ENCODE results near the gene TMEM179. TPM values are rescaled to one million over a fixed set of nuclear protein-coding genes. Genes with fewer than 3 reads are reported as not detected.

The TMEM179 gene
- total and polyA plus RNA-seq, 8 donors = 1.1 to 35.3 (median 3.3) TPM

GRCh38 chr14:104549536-104550339 is 54.8 kb downstream of the TMEM179 start:
- no peaks in the 10 kb centered on the region for H3K36me3 ChIP-seq
- intact Hi-C loops (cut with DNase I) = no loop called here
- no peaks in the 10 kb centered on the region for H3K9me3 ChIP-seq
- no peak for TF ChIP-seq CTCF (IDR thresholded peaks at IDR 0.05)
- FAIRE-seq (no peak), ATAC-seq (no peak), DNase-seq (peak in 1 of 6 donors; percentile 8)
- H3K4me1 ChIP-seq = no peaks in the 10 kb centered on the region
- no peak overlapping the region for H3K4me3 ChIP-seq
- peaks cover 0 to 3% (median 0%) of the 10 kb centered on the region in 4 donors for H3K27me3 ChIP-seq
- no peak overlapping the region for H3K27ac ChIP-seq
- 74 to 81% methylated on average over 8 of the region's 8 CpGs for WGBS, 2 donors

- H3K4me3 ChIP-seq = no peak overlapping the region
- peaks cover 0 to 3% (median 0%) of the 10 kb centered on the region in 4 donors for H3K27me3 ChIP-seq
- H3K9me3 ChIP-seq = no peaks in the 10 kb centered on the region
- WGBS, 2 donors = 26 to 33% methylated on average over 11 to 13 of the region's 15 CpGs
- H3K36me3 ChIP-seq = no peaks in the 10 kb centered on the region
- no peak for TF ChIP-seq CTCF (IDR thresholded peaks at IDR 0.05)
- H3K27ac ChIP-seq = no peak overlapping the region
- intact Hi-C loops (cut with DNase I) = no loop called here
- ATAC-seq (no peak), FAIRE-seq (no peak), DNase-seq (peak in 1 of 6 donors; percentile 9)
- H3K4me1 ChIP-seq = no peaks in the 10 kb centered on the region
Measured at GRCh38 chr14:104548802-104549535, 55.6 kb downstream of the TMEM179 start.

GRCh38 chr14:104547998-104548700 is 56.4 kb downstream of the TMEM179 start:
- FAIRE-seq (no peak), DNase-seq (peak in 1 of 6 donors; percentile 4), ATAC-seq (no peak)
- Histone ChIP-seq H3K27me3 (peaks cover 0 to 3% (median 0%) of the 10 kb centered on the region in 4 donors), H3K9me3 (no peaks in the 10 kb centered on the region), H3K4me3 (no peak overlapping the region), H3K36me3 (no peaks in the 10 kb centered on the region), H3K27ac (no peak overlapping the region), H3K4me1 (no peaks in the 10 kb centered on the region)
- no peak for TF ChIP-seq CTCF (IDR thresholded peaks at IDR 0.05)
- WGBS, 2 donors = 63 to 73% methylated on average over 13 to 14 of the region's 14 CpGs
- intact Hi-C loops (cut with DNase I) = no loop called here

- TF ChIP-seq CTCF (IDR thresholded peaks at IDR 0.05) = no peak
- Histone ChIP-seq H3K36me3 (no peaks in the 10 kb centered on the region), H3K4me1 (no peaks in the 10 kb centered on the region), H3K27me3 (peaks cover 0 to 3% (median 0%) of the 10 kb centered on the region in 4 donors), H3K9me3 (no peaks in the 10 kb centered on the region), H3K4me3 (no peak overlapping the region), H3K27ac (no peak overlapping the region)
- intact Hi-C loops (cut with DNase I) = no loop called here
- WGBS, 2 donors = 60 to 83% methylated on average over 18 of the region's 18 CpGs
- DNase-seq (peak in 1 of 6 donors; percentile 66), ATAC-seq (no peak), FAIRE-seq (no peak)
Measured at GRCh38 chr14:104547310-104547997, 57.1 kb downstream of the TMEM179 start.

Data from pancreas (tissue), 10 donors.